HG03103 (cell line): ENCODE data around the gene TWIST2.

Experiments used
- ATAC-seq: cut with Tn5 transposase; IDR thresholded peaks from one replicate; pipeline ENCODE4 v1.9.1; 2021; ENCODE audit warnings: low read depth; ENCODE audit not compliant: unreplicated experiment

The TWIST2 gene

GRCh38 chr2:238835726-238836301 is 12.1 kb upstream of the TWIST2 start:
- no peak for ATAC-seq

DNA sequence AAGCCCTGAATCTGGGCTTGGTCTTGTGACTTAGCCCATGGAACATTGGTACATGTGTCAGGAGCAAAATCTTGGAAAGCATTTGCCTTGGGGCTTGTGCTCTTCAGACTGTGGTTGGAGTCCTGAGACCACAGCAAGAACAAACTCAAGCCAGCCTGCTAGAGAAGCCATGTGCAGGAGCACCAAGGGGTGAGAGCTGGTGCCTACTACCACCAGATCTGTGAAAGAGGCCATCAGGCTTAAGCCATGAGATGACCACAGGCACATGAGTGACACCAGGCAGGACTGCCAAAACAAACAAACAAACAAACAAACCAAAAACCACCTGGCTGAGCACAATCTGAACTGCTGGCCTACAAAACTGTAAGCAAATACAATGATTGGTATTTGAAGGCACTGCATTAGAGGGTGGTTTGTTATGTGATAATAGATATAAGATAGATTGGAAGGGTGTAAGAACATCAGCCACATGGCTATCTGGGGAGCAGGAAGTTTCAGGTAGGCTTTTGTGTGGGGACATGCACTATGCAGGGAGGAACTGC is 9.0 kb upstream of the TWIST2 start:
- ATAC-seq: no peak

DNA sequence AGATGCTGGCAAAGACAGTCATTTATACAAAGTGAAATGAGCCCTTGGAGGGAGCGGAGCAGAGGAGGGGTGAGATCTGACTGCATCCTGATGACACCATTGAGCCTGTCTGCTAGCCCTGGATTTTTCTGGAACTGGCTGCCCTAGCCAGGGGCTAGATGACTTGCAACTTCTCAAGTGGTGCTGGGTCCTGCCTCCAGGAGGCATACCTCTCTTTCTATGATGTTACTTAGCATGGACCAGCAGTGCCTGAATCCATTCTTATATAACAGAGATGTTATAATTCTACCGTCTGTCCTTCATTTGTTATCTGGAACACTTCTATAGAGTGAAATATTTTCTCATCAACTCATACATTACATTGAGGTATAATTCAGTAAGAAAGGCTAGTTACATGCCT is 8.5 kb upstream of the TWIST2 start:
- no peak for ATAC-seq

GRCh38 chr2:238841542-238842164 is 6.2 kb upstream of the TWIST2 start:
- no peak for ATAC-seq

GRCh38 chr2:238843476-238843875 is 4.4 kb upstream of the TWIST2 start:
- no peak for ATAC-seq

GRCh38 chr2:238845583-238846377 is 2.1 kb upstream of the TWIST2 start:
- no peak for ATAC-seq

GRCh38 chr2:238846378-238846627 is 1.6 kb upstream of the TWIST2 start:
- ATAC-seq: no peak

DNA sequence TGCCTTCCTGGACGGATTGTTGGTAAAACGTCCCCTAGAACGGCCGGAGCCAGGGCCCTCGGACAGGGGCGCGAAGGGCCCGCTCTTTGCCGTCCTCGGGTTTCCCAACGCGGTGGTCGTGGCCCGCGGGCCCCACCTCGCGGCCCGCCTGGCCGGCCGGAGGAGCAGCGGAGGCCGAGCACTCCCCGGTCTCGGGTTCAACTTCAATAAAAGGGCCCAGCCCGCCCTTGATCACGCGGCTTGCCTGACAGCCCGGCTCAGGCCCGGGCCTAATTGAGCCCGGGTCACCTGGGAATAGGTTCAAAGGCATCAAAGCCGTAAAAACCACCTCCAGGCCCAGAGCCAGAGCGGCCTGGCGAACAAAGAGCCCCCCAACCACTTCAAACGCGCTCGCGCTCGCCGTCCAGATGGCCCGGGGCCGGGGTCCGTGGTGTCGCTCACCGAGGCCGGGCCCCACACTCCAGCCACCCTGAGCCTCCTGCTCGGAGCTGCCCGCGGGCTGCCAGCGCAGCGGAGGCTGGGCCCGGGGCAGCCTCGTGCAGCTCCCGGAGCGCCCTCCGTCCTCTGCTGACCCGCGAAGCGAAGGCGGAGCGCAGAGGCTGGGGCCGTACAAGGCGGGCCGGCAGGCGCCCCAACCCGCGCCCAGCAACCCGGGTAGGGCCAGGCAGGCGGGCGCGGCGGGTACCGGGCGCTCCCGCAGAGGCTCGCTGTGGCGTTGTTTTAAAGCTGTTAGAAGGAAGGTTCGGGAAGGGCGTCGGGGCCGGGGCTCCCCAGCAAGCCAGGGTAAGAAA is 1.1 kb upstream of the TWIST2 start:
- no peak for ATAC-seq

DNA sequence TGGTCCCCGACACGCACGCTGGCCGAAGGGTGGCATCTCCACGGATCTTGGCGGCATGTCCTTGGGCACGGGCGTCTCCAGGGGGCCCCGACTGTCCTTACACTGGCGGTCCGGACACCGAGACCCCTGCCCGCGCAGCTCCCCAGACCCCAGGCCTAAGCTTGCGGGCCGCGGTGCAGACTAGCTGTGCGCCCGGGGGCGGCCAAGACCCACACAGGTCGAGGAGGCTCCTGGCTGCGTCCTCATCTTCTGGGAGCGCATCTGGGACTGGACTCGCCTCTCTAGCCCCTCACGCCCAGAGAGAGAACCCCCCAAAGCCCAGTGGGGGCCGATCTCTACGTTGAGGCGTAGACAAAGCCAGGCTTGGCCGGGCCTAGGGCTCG is 475 bp upstream of the TWIST2 start:
- ATAC-seq: no peak

GRCh38 chr2:238848691-238848975 is 748 bp downstream of the TWIST2 start:
- ATAC-seq: no peak

GRCh38 chr2:238848976-238849853 is 1.3 kb downstream of the TWIST2 start:
- ATAC-seq: no peak

GRCh38 chr2:238850091-238850490 is 2.2 kb downstream of the TWIST2 start:
- no peak for ATAC-seq

- no peak for ATAC-seq
Observed at GRCh38 chr2:238851026-238851425, 3.1 kb downstream of the TWIST2 start.

- ATAC-seq: no peak
Observed at GRCh38 chr2:238851761-238852160, 3.9 kb downstream of the TWIST2 start.

- no peak for ATAC-seq
Observed at GRCh38 chr2:238852206-238852869, 4.5 kb downstream of the TWIST2 start.

DNA sequence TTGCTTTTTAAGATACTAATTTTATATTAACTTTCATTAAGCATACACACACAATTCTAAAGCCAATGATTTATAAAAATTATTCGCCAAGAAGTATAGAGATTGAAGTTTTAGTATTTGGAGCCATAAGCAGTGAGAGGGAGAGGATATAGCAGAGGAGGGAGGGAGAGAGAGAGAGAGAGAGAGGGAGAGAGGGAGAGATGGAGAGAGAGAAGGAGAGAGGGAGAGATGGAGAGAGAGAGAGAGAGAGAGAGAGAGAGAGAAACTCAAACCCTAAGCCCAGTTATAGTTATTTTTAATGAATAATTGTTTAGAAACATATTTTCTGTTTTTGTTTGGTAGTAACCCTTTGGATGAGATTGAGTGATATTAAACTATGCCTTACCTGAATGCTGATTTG is 5.3 kb downstream of the TWIST2 start:
- ATAC-seq: no peak

GRCh38 chr2:238853721-238854120 is 5.8 kb downstream of the TWIST2 start:
- no peak for ATAC-seq

DNA sequence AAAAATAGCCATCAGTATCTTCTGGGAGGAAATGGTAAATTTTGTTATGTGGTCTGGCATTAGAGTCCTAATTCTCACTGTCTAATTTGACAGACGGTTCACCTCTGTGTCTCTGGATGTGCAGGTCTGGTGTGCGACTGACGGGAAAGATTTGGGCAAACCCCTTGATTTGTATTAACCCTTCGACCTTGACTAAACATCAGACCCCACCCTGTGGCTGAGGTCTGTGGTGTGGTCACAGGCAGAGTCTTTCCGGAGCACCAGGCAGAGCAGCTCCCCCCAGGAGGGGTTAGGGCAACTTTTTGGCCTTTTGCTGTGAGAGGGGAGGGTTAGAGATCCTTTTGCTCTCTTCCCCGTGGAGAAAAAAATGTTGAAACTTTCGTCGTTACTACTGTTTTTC is 6.4 kb downstream of the TWIST2 start:
- ATAC-seq: no peak

DNA sequence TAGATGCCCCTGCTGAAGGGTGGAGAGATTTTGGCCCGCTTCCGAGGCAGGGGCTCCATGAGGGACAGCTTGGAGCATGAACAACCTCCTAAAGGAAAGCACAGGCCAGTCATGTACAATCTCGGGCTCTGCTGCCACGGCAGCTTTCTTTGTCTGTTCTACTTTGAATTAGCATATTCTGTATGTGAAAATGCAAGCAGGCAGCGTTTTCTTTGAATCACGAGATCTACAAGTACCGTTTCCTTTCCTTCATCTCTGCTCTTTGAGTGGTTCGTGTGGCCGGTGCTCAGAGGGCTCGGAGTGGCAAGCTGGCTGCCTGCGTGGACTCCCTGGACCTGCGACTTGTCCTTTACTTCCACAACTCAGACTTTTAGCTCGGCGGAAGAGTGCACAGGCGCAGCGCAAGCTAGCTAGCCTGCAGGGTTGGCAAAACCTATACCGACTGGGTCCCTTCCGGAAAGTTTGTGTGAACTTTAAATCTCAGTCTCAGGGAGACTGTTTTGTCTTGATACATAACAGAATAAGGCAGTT is 6.9 kb downstream of the TWIST2 start:
- ATAC-seq: no peak

- no peak for ATAC-seq
Observed at GRCh38 chr2:238855299-238855698, 7.4 kb downstream of the TWIST2 start.
